GM19324 (cell line): ENCODE results near the gene SHROOM2.
"Not testable (repeated sequence)": the region's sequence is repeated elsewhere in the genome, so short reads cannot be mapped to it uniquely, and the experiment has no call there.

Source experiments
- ATAC-seq: cut with Tn5 transposase; IDR thresholded peaks from one replicate; pipeline ENCODE4 v1.9.1; 2021; ENCODE audit warnings: mild to moderate bottlenecking, moderate library complexity; ENCODE audit not compliant: unreplicated experiment, low FRiP score

The SHROOM2 gene

DNA sequence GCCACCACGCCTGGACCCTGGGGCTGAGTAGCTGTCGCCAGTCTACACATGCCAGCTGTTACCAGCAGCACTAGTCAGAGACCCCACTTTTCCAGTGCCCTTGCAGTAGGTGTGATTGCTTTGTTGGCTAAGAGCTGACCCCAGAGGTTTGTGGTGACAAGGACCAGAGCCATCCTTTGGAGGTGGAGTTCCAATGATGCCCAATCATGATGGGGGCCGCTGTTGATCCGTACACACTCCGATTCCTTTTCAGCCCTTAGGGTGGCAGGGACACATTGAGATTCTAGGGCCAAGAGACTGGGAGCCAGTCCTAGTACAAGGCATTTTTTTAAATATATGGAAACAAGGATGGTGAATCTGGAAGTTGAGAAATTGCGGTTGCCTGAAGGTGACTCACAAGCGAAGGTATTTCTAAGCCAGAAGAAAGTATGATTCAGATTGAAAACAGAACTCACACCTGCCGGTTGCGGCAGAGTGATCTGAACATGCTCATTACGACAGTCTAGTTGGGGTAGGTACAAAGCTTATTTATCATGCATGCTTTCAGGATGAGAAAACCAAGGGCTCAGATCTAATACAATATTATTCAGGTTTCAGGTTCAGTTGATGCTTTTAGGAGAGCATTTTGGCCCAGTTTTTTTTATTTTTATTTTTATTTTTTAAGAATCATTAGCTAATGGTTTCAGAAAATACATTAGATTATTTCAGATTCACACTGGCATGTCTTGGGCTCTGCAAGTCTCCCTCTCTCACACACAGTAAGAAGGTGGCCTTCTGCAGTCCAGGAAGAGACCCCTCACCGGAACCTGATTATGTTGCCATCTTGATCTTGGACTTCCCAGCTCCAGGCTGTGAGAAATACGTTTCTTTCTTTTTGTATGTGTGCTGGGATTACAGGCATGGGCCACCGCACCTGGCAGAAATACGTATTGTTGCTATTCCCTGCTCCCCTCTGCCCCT is 43.4 kb downstream of the SHROOM2 start:
- peak; percentile 71 for ATAC-seq

DNA sequence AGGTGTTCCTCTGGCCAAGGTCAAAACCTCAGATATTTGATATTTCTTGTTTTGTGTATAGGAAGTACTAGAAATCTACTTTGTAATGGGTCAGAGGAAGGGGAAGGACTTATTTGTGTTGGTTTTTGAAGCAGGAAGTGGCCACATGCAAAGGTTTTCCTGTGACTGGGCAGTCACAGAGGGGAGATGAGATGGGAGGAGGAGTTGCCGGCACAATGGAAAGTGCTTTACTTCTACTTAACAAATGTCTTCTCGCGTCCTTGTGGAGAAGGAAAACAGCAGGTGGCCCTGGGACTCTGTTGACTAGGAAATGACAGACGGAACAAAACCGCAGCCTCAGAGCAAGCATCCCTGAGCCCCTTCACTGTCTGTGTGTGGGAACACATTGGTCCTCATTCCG is 46.6 kb downstream of the SHROOM2 start:
- ATAC-seq = no peak

GRCh38 chrX:9835585-9836210 is 49.5 kb downstream of the SHROOM2 start:
- no peak for ATAC-seq

GRCh38 chrX:9842541-9842940 is 56.3 kb downstream of the SHROOM2 start:
- ATAC-seq = no peak

- ATAC-seq = no peak
Observed at GRCh38 chrX:9844936-9845577, 58.8 kb downstream of the SHROOM2 start.

DNA sequence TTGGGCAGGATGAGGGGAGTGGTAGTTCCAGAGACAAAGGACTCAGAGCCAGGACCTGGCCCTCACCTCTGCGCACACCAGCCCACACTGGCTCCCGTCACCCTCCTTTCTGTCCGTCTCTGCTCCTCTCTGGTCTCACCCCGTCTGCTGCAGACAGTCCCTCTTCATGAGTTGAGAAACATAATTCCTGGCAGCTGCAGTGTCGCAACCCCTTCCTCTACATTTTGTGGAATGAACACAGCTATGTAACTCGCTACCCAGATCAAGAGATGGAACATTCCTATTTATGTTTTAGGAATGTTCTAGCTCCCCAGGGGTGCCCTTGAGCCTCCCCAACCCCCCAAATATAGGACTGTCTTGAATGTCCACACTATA is 59.3 kb downstream of the SHROOM2 start:
- no peak for ATAC-seq

DNA sequence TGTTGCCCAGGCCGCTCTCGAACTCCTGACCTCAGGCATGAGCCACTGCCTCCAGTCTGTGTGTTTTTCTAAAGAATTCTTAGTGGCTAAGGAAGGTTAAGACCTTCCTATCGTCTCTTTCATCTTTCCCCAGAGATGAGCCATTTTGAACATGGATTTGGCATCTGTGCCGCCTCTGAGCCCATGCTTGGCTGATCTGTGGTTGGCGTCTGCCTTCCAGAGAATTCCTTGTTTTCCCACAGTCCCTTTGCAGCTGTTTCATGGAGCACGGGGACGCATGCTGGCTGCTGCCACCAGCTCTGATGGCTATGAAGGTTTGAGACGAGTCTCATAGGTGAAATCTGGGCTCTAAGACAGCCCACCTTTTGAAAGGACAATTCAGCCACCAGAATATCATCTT is 60.4 kb downstream of the SHROOM2 start:
- ATAC-seq = no peak

GRCh38 chrX:9847071-9847470 is 60.8 kb downstream of the SHROOM2 start:
- ATAC-seq = no peak

DNA sequence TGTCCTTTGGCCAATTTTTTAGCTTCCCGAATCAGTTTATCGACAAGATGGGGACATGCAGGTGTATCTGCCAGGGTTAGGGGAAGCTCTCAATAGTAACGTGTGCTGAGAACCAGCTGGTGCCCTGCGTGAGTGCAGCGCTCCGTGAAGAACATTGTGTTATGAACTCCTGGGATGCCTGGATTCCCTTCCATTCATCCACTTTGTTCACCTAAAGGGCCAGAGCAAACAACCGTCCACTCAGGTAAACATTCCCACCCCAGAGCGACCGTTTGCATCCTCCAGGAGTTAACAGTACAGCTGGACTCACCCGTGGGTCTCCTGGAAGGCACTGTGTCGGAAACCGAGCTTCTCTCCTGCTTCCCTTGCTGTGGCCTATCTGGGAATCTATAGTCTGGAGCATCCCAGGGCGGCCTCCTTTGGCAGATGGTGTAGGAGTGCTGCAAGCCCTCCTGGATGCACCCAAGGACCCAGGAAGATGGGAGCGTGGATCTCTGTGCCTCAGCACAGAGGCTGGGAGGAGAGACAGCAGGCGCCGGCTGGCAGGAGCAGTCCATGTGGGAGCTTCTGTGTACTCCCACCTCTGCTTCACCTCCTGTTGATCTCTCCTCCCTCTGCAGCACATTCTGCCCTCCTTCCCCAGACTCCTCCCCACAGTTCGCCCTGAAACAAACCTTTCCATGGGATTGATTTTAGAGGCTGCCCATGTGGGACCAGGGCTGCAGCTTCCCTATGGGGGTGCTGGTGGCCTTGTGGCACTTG is 62.7 kb downstream of the SHROOM2 start:
- ATAC-seq = no peak

DNA sequence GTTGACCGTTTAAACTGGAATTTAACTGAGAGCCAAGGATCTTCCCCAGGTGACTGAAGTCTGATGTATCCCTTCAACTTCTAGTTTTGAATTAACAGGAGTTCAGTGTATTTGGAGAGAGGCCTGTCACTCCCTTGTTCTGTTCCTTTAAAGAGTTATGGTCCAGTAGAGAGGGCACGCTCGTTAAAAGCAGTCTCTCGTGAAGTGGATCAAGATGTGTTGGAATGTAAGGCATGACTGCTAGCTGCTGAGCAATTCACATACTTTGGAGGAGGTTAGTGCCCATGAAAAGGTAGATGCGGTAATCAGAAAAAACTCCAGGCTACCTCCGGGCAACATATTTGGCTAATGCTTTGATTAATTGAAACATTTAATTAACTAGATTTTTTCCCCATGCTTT is 65.7 kb downstream of the SHROOM2 start:
- no peak for ATAC-seq

GRCh38 chrX:9853307-9853706 is 67.1 kb downstream of the SHROOM2 start:
- no peak for ATAC-seq

DNA sequence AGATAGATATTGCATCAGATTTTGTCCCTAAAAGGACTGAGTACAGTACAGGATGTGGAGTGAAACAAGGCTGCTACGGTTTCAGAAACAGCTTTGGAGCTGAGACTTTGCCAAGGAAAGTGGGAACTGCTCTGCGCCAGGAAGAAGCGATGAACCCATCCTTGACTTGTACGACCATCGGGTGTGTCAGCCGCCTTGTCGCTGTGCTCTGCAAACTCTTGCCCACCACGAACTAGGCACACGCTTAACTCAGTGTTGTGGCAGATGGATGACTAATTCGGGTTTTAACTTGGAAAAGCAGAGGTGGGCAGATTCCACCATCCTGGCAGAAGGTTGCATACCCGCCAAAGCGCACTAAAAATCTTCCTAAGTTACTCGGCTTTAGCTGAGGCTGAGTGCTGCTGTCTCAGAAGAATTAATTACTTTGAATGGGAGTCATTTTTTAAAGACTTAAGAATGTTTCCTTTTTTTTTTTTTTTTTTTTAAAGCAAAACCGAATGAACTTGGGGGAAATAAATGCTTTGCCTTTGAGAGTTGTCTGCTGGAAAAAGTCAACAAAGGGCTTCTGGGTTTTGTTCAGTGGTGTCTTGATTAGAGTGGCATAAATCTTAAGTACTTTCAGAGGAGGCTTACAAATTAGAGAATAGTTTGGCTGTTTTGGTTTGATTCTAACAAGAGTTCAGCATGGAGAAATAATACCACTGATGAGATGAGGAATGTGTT is 69.5 kb downstream of the SHROOM2 start:
- ATAC-seq = no peak

DNA sequence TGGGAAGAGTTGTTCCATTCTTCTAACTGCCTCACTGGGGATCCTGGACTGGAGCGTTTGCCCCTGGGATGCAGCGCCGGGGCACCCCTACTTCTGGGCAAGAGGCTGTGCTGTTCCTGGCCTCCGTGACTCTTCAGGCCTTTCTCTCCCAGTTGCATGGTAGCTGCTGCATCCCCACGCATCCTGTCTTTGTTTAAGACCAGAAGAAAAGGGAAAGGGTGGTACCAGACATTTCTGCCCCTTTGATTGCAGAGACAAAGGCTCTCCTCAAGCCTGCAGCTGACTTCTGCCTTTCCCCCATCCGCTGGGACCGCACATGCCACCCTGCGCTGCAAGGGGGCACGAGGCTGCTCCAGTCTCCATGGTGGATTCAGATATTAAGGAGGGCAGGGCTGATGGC is 70.4 kb downstream of the SHROOM2 start:
- ATAC-seq = no peak

- ATAC-seq = no peak
Observed at GRCh38 chrX:9857575-9858474, 71.6 kb downstream of the SHROOM2 start.

- ATAC-seq = not testable (repeated sequence)
Observed at GRCh38 chrX:9858684-9859083, 72.5 kb downstream of the SHROOM2 start.

DNA sequence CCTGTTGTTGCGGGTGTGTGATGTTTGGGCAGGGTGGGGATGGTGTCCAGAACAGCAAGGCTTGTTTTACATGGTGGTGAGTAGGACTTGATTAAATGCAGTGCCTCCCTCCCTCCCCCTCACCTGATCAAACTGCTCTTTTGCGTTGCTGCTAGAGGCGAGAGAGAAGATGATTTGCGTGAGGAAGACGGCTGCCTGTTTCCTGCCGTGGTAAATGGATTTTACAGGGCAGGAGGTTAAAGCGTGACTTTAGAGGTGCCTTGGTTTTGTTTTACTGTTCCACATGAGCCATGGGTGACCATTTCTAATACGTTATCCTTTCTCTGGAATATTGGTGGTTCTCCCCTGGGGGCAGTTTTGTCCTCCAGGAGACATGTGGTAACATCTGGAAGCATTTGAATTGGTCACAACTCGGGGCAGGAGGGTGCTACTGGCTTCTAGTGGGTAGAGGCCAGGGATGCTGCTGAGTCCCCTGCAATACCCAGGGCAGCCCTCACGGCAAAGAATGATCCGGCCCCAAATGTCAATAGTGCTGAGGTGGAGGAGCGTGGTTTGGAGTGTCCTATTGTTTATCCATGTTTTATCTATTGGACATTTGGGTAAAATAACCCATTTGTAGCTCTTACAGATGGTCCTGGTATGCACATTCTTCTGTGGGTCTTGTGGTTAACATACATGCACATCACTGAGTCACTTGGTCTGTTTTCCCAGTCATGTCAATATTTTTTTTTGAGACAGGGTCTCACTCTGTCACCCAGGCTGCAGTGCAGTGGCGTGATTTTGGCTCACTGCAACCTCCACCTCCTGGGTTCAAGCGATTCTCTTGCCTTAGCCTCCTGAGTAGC is 73.7 kb downstream of the SHROOM2 start:
- ATAC-seq = no peak

GRCh38 chrX:9860826-9861225 is 74.6 kb downstream of the SHROOM2 start:
- no peak for ATAC-seq

- no peak for ATAC-seq
Observed at GRCh38 chrX:9861711-9862110, 75.5 kb downstream of the SHROOM2 start.
